BLaER1 (cell line): ENCODE data around the gene HIBADH.

ENCODE experiments used
- H3K27ac ChIP-seq: shearing (Covaris generic); formaldehyde crosslinking; 2 replicates; pipeline ENCODE4 v1.8.1; 2022
- H3K27me3 ChIP-seq: shearing (Covaris generic); formaldehyde crosslinking; 2 replicates; pipeline ENCODE4 v1.8.1; 2022
- H3K36me3 ChIP-seq: shearing (Covaris generic); formaldehyde crosslinking; 2 replicates; pipeline ENCODE4 v1.8.1; 2022
- H3K4me1 ChIP-seq: shearing (Covaris generic); formaldehyde crosslinking; 2 replicates; pipeline ENCODE4 v1.8.1; 2022
- H3K4me2 ChIP-seq: shearing (Covaris generic); formaldehyde crosslinking; 2 replicates; pipeline ENCODE4 v1.8.1; 2022
- H3K4me3 ChIP-seq: shearing (Covaris generic); formaldehyde crosslinking; 2 replicates; pipeline ENCODE4 v1.8.1; 2022
- H3K9ac ChIP-seq: shearing (Covaris generic); formaldehyde crosslinking; 2 replicates; pipeline ENCODE4 v1.8.1; 2022
- H3K9me3 ChIP-seq: shearing (Covaris generic); formaldehyde crosslinking; 2 replicates; pipeline ENCODE4 v1.8.1; 2022
- H4K20me1 ChIP-seq: shearing (Covaris generic); formaldehyde crosslinking; 2 replicates; pipeline ENCODE4 v1.8.1; 2022
- Cebpa-rat ChIP-seq: shearing (Covaris generic); IDR thresholded peaks from 2 replicates; pipeline ENCODE4 v1.8.1; 2022

Gene HIBADH

DNA sequence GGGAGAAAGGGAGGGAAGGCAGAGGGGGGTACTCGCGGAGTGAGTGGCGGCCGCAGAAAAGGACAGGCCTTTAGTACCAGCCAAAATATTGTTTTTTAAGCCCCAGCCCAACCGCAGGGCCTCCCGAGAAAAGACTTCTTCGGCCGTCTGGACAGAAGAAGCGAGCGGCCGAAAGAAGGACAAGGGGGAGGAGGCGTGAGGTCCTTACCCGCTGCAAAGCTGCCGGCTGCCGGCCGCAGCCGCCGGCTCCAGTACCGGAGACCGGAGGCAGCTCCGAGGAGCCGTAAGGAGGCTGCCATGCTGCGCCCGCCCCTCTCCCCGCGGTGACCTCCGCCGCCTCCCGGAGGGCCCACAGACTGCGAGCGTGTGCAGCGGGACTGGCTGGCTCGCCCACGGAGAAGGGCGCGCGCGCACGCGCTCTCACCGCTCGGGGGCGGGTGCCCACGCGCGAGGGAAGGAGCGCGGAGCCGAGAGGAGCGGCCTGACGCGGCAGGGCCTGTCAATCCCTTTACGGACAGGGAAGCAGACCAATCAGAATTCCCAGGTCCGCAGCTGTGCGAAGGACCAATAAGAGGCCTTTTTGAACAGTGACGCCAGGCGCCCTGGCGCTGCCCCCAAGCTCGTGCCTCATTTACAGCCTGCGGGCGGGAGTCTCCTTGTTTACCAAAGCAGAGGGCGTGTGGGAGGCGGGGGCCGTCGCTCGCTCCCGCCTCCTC is at the start of gene HIBADH:
Gene HIBADH, minus strand, starts transcription at position 394 of the 716 bp plus-strand sequence. Its CDS starts 95 bp downstream, at position 299.
- Histone ChIP-seq H3K9ac (peak within 1 kb of the TSS; percentile 88), H3K27me3 (no peaks in the 10 kb centered on the region), H3K27ac (peak within 1 kb of the TSS; percentile 90), H3K4me1 (peaks cover 28% of the 10 kb centered on the region), H4K20me1 (no peaks in the 10 kb centered on the region), H3K4me3 (peak within 1 kb of the TSS; percentile 93), H3K4me2 (peak within 1 kb of the TSS; percentile 95), H3K36me3 (peaks cover 5% of the 10 kb centered on the region; the same call in 1 of the 2 replicates), H3K9me3 (peaks cover 6% of the 10 kb centered on the region)
- TF ChIP-seq Cebpa-rat: no peak

DNA sequence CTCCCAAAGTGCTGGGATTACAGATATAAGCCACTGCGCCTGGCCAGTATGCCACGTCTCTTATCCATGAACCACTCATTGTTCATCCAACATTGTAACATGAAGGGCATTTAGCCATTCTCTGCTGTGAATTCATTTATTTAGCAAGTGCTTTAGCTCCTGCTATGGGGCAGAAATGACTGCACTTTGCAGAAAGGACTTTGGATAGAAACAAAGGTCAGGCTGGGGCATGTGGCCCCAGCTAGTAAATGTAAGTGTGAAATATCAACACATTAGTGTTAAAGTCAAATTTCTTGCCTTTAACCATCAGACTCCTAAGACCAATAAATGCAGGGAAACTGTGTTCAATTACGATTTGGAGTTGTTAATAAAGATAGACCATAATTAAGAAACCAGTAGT is 49.5 kb upstream of the HIBADH start:
- no peaks in the 10 kb centered on the region for H3K27me3 ChIP-seq
- H3K4me3 ChIP-seq: no peak overlapping the region
- H4K20me1 ChIP-seq: no peaks in the 10 kb centered on the region
- H3K4me1 ChIP-seq: no peaks in the 10 kb centered on the region
- H3K9ac ChIP-seq: no peak overlapping the region
- no peak overlapping the region for H3K27ac ChIP-seq
- no peaks in the 10 kb centered on the region for H3K9me3 ChIP-seq
- no peak for TF ChIP-seq Cebpa-rat
- H3K36me3 ChIP-seq: no peaks in the 10 kb centered on the region
- no peak overlapping the region for H3K4me2 ChIP-seq

- H3K9me3 ChIP-seq: no peaks in the 10 kb centered on the region
- no peak overlapping the region for H3K9ac ChIP-seq
- TF ChIP-seq Cebpa-rat: no peak
- no peak overlapping the region for H3K27ac ChIP-seq
- no peaks in the 10 kb centered on the region for H3K36me3 ChIP-seq
- no peak overlapping the region for H3K4me3 ChIP-seq
- no peaks in the 10 kb centered on the region for H3K27me3 ChIP-seq
- no peaks in the 10 kb centered on the region for H3K4me1 ChIP-seq
- no peaks in the 10 kb centered on the region for H4K20me1 ChIP-seq
- H3K4me2 ChIP-seq: no peak overlapping the region
These were observed 46.7 kb upstream of the HIBADH start for GRCh38 chr7:27709137-27710075.

DNA sequence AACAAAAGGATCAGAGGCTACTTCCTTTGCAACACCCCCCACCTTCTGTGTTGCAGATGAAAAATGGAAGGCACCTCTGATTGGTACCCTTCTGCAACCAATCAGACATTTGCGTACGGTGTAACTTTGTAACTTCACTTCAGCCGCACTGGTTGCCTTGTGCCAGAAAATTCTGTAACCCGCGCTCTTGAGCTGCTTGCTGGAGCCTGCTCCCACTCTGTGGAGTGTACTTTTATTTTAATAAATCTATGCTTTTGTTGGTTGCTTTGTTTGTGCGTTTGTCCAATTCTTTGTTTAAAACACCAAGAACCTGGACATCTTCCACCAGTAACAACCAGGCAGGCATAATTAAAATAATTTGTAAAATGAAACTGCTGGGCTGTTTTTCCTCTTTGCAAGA is 45.8 kb upstream of the HIBADH start:
- no peaks in the 10 kb centered on the region for H3K27me3 ChIP-seq
- no peak overlapping the region for H3K4me2 ChIP-seq
- no peaks in the 10 kb centered on the region for H3K4me1 ChIP-seq
- H3K9ac ChIP-seq: no peak overlapping the region
- no peak for TF ChIP-seq Cebpa-rat
- H3K9me3 ChIP-seq: no peaks in the 10 kb centered on the region
- no peaks in the 10 kb centered on the region for H4K20me1 ChIP-seq
- H3K27ac ChIP-seq: no peak overlapping the region
- no peak overlapping the region for H3K4me3 ChIP-seq
- H3K36me3 ChIP-seq: no peaks in the 10 kb centered on the region

DNA sequence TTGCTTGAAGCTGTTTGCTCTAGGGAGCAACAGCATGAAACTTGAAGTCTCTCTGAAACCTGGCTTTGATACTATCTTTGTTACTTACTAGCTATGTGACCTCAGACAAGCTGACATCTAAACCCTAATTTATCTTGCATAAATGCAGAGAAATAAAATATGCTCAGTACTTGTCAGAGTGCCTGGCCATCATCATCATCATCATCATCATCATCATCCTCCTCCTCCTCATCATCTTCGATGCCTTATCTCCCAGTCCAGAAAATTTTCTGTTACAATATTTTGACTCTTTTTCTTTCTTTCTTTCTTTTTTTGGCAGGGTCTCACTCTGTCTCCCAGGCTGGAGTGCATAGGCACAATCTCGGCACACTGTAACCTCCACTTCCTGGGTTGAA is 42.5 kb upstream of the HIBADH start:
- Histone ChIP-seq H3K9me3 (no peaks in the 10 kb centered on the region), H3K27me3 (no peaks in the 10 kb centered on the region), H3K4me1 (no peaks in the 10 kb centered on the region), H3K4me3 (no peak overlapping the region), H3K9ac (no peak overlapping the region), H3K27ac (no peak overlapping the region), H4K20me1 (no peaks in the 10 kb centered on the region), H3K36me3 (no peaks in the 10 kb centered on the region), H3K4me2 (no peak overlapping the region)
- TF ChIP-seq Cebpa-rat: no peak

DNA sequence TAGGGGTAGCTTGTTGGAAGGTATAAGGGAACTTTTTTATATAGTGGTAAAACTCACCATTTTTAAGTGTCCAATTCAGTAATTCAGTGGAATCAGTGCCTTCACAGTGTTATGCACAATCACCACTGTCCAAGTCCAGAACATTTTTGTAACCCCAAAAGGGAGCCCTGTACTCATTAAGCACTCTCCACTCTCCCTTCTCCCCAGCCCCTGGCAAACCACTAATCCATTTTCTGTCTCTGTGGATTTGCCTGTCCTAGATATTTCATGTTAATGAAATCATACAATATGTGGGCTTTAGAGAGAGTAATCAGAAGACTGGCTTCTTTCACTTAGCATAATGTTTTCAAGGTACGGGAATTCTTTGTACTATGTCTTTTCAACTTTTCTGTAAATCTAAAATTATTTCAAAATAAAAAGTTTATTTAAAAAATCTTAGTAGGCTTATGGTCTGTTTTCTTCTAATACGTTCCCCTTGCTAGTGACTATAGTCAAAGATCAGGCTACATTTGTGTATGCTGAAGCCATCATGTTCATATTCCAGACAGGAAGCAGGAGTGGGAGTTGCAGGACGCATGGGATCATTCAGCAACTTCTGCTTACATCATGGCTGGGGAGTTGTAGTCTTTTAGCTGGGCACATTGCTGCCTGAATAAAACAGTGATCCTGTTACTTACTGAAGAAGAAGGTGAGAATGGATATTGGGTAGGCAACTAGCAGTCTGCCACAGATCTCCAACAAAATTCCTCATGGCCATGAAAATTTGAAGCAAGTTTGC is 41.9 kb upstream of the HIBADH start:
- Histone ChIP-seq H3K9ac (no peak overlapping the region), H3K4me2 (no peak overlapping the region), H3K4me3 (no peak overlapping the region), H3K9me3 (no peaks in the 10 kb centered on the region), H3K4me1 (no peaks in the 10 kb centered on the region), H3K27ac (no peak overlapping the region), H4K20me1 (no peaks in the 10 kb centered on the region), H3K27me3 (no peaks in the 10 kb centered on the region), H3K36me3 (no peaks in the 10 kb centered on the region)
- no peak for TF ChIP-seq Cebpa-rat

GRCh38 chr7:27703181-27703580 is 40.5 kb upstream of the HIBADH start:
- no peaks in the 10 kb centered on the region for H3K27me3 ChIP-seq
- H3K4me2 ChIP-seq: no peak overlapping the region
- H4K20me1 ChIP-seq: no peaks in the 10 kb centered on the region
- no peak for TF ChIP-seq Cebpa-rat
- no peaks in the 10 kb centered on the region for H3K36me3 ChIP-seq
- no peaks in the 10 kb centered on the region for H3K4me1 ChIP-seq
- no peaks in the 10 kb centered on the region for H3K9me3 ChIP-seq
- no peak overlapping the region for H3K4me3 ChIP-seq
- H3K27ac ChIP-seq: no peak overlapping the region
- H3K9ac ChIP-seq: no peak overlapping the region

DNA sequence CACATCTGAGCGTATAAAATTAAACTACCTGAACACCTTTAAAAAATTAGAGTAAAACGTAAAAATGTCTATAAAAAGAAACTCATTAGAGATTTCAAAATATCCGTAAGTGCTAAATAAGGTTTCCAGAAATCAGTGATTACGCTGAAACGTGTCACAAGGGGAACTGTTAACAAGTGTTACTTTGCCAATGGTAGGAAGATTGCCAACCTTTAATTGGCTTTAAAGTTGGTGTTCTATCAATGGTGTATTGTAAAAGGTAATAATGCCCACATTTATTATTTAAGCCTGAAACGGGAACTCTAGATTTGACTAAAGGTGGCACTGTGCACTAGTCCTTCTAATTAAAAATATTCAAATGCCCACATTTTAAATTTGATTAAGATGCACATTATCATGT is 37.8 kb upstream of the HIBADH start:
- Histone ChIP-seq H3K9ac (no peak overlapping the region), H3K27ac (no peak overlapping the region), H3K4me2 (no peak overlapping the region), H3K4me3 (no peak overlapping the region), H3K27me3 (no peaks in the 10 kb centered on the region), H4K20me1 (no peaks in the 10 kb centered on the region), H3K4me1 (no peaks in the 10 kb centered on the region), H3K9me3 (no peaks in the 10 kb centered on the region), H3K36me3 (no peaks in the 10 kb centered on the region)
- no peak for TF ChIP-seq Cebpa-rat

DNA sequence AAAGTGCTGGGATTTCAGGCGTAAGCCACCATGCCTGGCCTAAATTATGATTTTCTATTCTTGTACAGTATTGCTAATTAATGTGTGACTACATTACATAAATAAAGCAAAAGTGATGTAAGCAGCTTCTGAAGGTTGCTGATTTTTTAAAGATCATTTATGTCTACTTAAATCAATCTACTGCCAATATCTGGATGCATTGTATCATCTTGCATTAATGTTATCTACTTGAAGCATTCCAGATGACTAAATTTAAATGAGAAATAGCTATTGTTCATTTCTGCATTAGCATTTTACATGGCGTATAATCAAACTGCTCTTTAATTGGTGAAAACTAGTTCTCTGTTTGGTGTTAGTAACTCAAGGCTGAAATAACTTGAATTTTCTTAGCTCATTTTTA is 37.1 kb upstream of the HIBADH start:
- no peak overlapping the region for H3K27ac ChIP-seq
- no peaks in the 10 kb centered on the region for H3K4me1 ChIP-seq
- no peak for TF ChIP-seq Cebpa-rat
- H3K9ac ChIP-seq: no peak overlapping the region
- H3K9me3 ChIP-seq: no peaks in the 10 kb centered on the region
- no peaks in the 10 kb centered on the region for H3K36me3 ChIP-seq
- H3K4me2 ChIP-seq: no peak overlapping the region
- no peaks in the 10 kb centered on the region for H3K27me3 ChIP-seq
- no peaks in the 10 kb centered on the region for H4K20me1 ChIP-seq
- no peak overlapping the region for H3K4me3 ChIP-seq
